ENCODE data around the gene CAMTA1. TPM values are rescaled to one million over a fixed set of nuclear protein-coding genes. Genes with fewer than 3 reads are reported as not detected.

Gene CAMTA1
- total RNA-seq, 1 donor from 2014 or later, result 62.9 TPM

GRCh38 chr1:7089497-7089896 lies 304.2 kb downstream of the CAMTA1 start:
- intact Hi-C loops (cut with DNase I), result no loop called here
- H3K4me3 ChIP-seq, result no peak overlapping the region
- H3K4me1 ChIP-seq, result no peaks in the 10 kb centered on the region
- TF ChIP-seq, protein P1, sequence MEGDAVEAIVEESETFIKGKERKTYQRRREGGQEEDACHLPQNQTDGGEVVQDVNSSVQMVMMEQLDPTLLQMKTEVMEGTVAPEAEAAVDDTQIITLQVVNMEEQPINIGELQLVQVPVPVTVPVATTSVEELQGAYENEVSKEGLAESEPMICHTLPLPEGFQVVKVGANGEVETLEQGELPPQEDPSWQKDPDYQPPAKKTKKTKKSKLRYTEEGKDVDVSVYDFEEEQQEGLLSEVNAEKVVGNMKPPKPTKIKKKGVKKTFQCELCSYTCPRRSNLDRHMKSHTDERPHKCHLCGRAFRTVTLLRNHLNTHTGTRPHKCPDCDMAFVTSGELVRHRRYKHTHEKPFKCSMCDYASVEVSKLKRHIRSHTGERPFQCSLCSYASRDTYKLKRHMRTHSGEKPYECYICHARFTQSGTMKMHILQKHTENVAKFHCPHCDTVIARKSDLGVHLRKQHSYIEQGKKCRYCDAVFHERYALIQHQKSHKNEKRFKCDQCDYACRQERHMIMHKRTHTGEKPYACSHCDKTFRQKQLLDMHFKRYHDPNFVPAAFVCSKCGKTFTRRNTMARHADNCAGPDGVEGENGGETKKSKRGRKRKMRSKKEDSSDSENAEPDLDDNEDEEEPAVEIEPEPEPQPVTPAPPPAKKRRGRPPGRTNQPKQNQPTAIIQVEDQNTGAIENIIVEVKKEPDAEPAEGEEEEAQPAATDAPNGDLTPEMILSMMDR (IDR thresholded peaks at IDR 0.05), result no peak
- no peak for TF ChIP-seq POLR2A (IDR thresholded peaks at IDR 0.05)
- no peak for TF ChIP-seq POLR2AphosphoS5 (IDR thresholded peaks at IDR 0.05; ENCODE audit: insufficient read depth in 1 of 2, low read depth in 1 of 2)
- no peaks in the 10 kb centered on the region for H3K27me3 ChIP-seq
- H3K27ac ChIP-seq, result no peak overlapping the region
- H3K9me3 ChIP-seq, result no peaks in the 10 kb centered on the region
- H3K36me3 ChIP-seq, result no peaks in the 10 kb centered on the region
- no peak for DNase-seq (ENCODE audit: extremely low spot score in 2 of 2)

DNA sequence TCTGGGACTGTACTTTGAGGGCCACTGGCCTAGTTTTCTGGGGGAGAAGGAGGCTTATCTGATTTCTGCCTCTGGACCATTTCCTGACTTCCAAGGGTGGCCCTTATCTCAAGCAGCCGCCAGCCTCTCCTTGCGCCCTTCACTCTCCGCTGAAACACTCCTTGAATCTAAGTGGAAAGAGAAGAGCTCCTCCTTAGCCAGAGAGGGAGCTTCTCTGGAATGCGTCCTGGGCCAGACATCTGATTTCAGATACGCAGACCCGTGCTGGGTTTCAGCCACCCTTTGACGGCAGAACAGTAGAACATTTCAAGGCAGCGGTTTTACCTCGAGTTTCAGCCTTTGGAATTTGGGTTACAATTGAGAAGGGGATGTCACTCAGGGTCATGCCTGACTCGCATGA lies 308.0 kb downstream of the CAMTA1 start:
- Histone ChIP-seq H3K27me3 (no peaks in the 10 kb centered on the region), H3K27ac (no peak overlapping the region), H3K9me3 (no peaks in the 10 kb centered on the region), H3K4me1 (no peaks in the 10 kb centered on the region), H3K36me3 (no peaks in the 10 kb centered on the region), H3K4me3 (no peak overlapping the region)
- intact Hi-C loops (cut with DNase I), result no loop called here
- no peak for DNase-seq (ENCODE audit: extremely low spot score in 2 of 2)
- TF ChIP-seq, protein P1 (IDR thresholded peaks at IDR 0.05), result no peak
- TF ChIP-seq POLR2AphosphoS5 (IDR thresholded peaks at IDR 0.05; ENCODE audit: insufficient read depth in 1 of 2, low read depth in 1 of 2) (no peak), POLR2A (IDR thresholded peaks at IDR 0.05) (no peak)

DNA sequence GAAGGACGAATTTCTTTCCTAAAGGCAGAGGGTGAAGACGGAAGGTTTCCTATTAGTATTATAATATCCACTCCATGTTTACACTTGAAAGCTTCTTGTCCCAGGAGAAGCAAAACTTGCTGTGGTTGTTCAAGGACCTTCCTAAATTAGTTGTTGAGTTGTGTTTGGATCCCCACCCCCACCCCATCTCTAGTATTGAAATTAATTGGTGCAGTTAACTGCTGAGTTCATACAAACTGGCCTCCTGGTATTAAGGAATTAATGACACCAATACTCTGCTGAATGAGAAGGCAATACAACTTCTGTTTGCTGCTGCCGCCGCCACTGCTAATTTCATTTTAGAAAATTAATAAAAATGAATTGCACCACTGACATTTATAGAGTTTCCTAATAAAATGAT lies 308.8 kb downstream of the CAMTA1 start:
- intact Hi-C loops (cut with DNase I), result no loop called here
- no peaks in the 10 kb centered on the region for H3K9me3 ChIP-seq
- no peaks in the 10 kb centered on the region for H3K27me3 ChIP-seq

DNA sequence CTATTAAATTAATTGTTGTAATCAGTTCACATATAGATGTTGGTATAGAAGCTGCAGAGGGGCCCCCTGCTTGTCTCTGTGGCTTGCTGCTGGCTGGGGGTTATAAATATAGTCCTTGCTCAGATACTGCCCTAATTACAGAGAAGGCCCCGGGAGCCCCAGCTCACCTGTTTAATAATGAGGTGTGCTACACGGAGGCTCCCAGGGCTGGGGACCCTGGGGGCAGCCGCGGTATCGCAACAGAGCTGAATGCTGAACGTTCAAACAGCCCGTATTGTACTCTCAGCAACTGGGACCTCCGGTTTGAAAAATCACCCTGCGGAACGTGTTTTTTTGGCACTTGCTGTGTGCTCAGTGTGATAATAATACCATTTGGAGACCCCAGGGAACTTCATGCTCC lies 309.3 kb downstream of the CAMTA1 start:
- no peak overlapping the region for H3K4me3 ChIP-seq
- no peaks in the 10 kb centered on the region for H3K4me1 ChIP-seq
- intact Hi-C loops (cut with DNase I), result no loop called here
- H3K36me3 ChIP-seq, result no peaks in the 10 kb centered on the region
- no peaks in the 10 kb centered on the region for H3K9me3 ChIP-seq
- TF ChIP-seq POLR2AphosphoS5 (IDR thresholded peaks at IDR 0.05; ENCODE audit: insufficient read depth in 1 of 2, low read depth in 1 of 2) (no peak), POLR2A (IDR thresholded peaks at IDR 0.05) (no peak)
- TF ChIP-seq, protein P1 (IDR thresholded peaks at IDR 0.05), result no peak
- no peaks in the 10 kb centered on the region for H3K27me3 ChIP-seq
- no peak overlapping the region for H3K27ac ChIP-seq
- DNase-seq (ENCODE audit: extremely low spot score in 2 of 2), result no peak

More for the DNA sequence above, 308.8 kb downstream of the CAMTA1 start:
- Histone ChIP-seq H3K27ac (no peak overlapping the region), H3K36me3 (no peaks in the 10 kb centered on the region), H3K4me3 (no peak overlapping the region), H3K4me1 (no peaks in the 10 kb centered on the region)
- DNase-seq (ENCODE audit: extremely low spot score in 2 of 2), result no peak
- TF ChIP-seq, protein P1 (IDR thresholded peaks at IDR 0.05), result no peak
- TF ChIP-seq POLR2A (IDR thresholded peaks at IDR 0.05), result no peak
- TF ChIP-seq POLR2AphosphoS5 (IDR thresholded peaks at IDR 0.05; ENCODE audit: insufficient read depth in 1 of 2, low read depth in 1 of 2), result no peak

DNA sequence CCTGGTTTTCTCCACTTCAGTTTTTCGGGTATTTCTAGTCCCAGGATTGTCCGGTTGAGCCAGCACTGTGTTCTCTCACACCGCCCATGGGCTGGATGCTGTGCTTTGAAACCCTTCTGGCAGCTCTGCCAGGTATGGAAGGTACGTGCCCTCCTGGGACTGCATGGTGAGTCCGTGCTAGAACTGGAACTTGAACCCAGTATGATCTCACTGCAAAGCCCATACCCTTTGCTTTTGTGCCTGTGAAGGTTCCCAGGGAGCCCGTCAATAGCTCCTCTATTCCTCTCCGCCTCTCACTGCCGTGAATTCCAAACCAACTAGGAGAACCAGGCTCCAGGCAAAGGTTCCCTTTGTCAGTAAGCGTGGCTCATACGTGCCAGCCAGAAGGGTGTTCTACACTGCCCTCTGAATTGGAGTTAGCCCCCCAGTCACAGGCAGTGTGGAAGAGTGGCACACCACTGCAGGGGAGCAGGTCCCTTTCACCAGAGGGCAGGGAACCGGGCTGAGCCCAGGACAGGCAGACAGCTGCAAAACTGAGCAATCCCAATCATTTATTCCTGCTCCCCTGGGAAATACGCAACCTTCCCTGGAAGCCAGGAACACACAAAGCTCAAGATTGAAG lies 310.2 kb downstream of the CAMTA1 start:
- no peak overlapping the region for H3K27ac ChIP-seq
- no peak for DNase-seq (ENCODE audit: extremely low spot score in 2 of 2)
- no peak overlapping the region for H3K4me3 ChIP-seq
- H3K36me3 ChIP-seq, result no peaks in the 10 kb centered on the region
- intact Hi-C loops (cut with DNase I), result no loop called here
- no peak for TF ChIP-seq POLR2AphosphoS5 (IDR thresholded peaks at IDR 0.05; ENCODE audit: insufficient read depth in 1 of 2, low read depth in 1 of 2)
- no peak for TF ChIP-seq POLR2A (IDR thresholded peaks at IDR 0.05)
- TF ChIP-seq, protein P1 (IDR thresholded peaks at IDR 0.05), result no peak
- H3K27me3 ChIP-seq, result no peaks in the 10 kb centered on the region
- no peaks in the 10 kb centered on the region for H3K9me3 ChIP-seq
- H3K4me1 ChIP-seq, result no peaks in the 10 kb centered on the region
